Right lobe of liver (tissue), 4 donors: ENCODE results near the gene CBR4.
"Not testable (repeated sequence)": the region's sequence is repeated elsewhere in the genome, so short reads cannot be mapped to it uniquely, and the experiment has no call there.

Experiments
- POLR2A ChIP-seq: fragments of 450-650 bp; IDR thresholded peaks from one replicate; pipeline ENCODE4 v1.6.1; 2017; ENCODE audit warnings: antibody characterized with exemption, mild to moderate bottlenecking
- TF ChIP-seq, protein P1 (sequence below), 4 donors: fragments of 200-600 bp in 3 of 4; fragments of 450-650 bp in 1 of 4; IDR thresholded peaks; one replicate each; pipeline versions ENCODE4 v1.5.1 to v1.8.0; 2016 to 2022; ENCODE audit warnings: antibody characterized with exemption in 4 of 4, mild to moderate bottlenecking in 2 of 4
- donor health status: DM: no; HTN: no; CAD: no.
- donor health status: DM: no; HTN: no; CAD: no.
- donor health status: DM: no; HTN: yes; CAD: no.

DNA sequence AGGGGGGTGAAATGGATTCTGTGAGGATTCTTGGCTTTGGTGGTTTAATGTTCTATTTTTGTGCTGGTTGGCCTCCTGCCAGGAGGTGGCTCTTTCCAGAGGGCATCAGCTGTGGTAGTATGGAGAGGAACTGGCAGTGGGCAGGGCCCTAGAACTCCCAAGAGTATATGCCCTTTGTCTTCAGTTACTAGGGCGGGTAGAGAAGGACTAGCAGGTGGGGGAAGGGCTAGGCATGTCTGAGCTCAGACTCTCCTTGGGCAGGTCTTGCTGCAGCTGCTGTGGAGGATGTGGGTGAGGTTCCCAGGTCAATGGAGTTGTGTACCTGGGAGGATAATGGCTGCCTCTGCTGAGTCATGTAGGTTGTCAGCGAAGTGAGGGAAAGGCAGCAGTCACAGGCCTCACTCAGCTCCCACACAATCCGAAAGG, 57.2 kb downstream of the CBR4 start:
- not testable (repeated sequence) for TF ChIP-seq POLR2A
- TF ChIP-seq, protein P1, sequence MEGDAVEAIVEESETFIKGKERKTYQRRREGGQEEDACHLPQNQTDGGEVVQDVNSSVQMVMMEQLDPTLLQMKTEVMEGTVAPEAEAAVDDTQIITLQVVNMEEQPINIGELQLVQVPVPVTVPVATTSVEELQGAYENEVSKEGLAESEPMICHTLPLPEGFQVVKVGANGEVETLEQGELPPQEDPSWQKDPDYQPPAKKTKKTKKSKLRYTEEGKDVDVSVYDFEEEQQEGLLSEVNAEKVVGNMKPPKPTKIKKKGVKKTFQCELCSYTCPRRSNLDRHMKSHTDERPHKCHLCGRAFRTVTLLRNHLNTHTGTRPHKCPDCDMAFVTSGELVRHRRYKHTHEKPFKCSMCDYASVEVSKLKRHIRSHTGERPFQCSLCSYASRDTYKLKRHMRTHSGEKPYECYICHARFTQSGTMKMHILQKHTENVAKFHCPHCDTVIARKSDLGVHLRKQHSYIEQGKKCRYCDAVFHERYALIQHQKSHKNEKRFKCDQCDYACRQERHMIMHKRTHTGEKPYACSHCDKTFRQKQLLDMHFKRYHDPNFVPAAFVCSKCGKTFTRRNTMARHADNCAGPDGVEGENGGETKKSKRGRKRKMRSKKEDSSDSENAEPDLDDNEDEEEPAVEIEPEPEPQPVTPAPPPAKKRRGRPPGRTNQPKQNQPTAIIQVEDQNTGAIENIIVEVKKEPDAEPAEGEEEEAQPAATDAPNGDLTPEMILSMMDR (IDR thresholded peaks at IDR 0.05), result not testable (repeated sequence)
